OCI-LY7 (cell line): ENCODE data around the gene ZNF827. TPM values are rescaled to one million over a fixed set of nuclear protein-coding genes. Genes with fewer than 3 reads are reported as not detected.

Experiments
- BruUV-seq: library from RNA; stranded (reverse); fragments of 400-500 nt; replicated peaks from 2 replicates; lab custom pipeline; 2021; lab: Mats Ljungman, UMichigan
- CTCF ChIA-PET: fragments of 300-600 bp; sonication (Branson Sonifier 250); formaldehyde crosslinking; loops from one replicate; lab custom pipeline; 2022; ENCODE audit warnings: antibody characterized with exemption; ENCODE audit not compliant: unreplicated experiment; lab: Charles Lee
- POLR2A ChIA-PET: fragments of 300-600 bp; sonication (Branson Sonifier 250); formaldehyde crosslinking; loops from one replicate; lab custom pipeline; 2022; ENCODE audit warnings: antibody characterized with exemption; lab: Charles Lee
- DNase-seq: peaks from one replicate; pipeline ENCODE4 v3.0.0-alpha.2; 2015; ENCODE audit warnings: low spot score
- H2AFZ ChIP-seq: fragments of 200-600 bp; sonication (generic), shearing (Covaris generic); 2 replicates; pipeline ENCODE4 v1.6.1; 2014; ENCODE audit warnings: mild to moderate bottlenecking, antibody characterized with exemption, low read length, moderate library complexity
- H3K27ac ChIP-seq: fragments of 200-600 bp; sonication (generic); 2 replicates; pipeline ENCODE4 v1.5.1; 2014; ENCODE audit warnings: mixed run types, low read depth, mild to moderate bottlenecking, moderate library complexity, low read length, inconsistent platforms; ENCODE audit not compliant: poor library complexity, severe bottlenecking
- H3K36me3 ChIP-seq: fragments of 200-600 bp; sonication (generic); 2 replicates; pipeline ENCODE4 v1.6.1; 2014; ENCODE audit warnings: mild to moderate bottlenecking, antibody characterized with exemption, low read length, moderate library complexity, mixed read lengths; ENCODE audit not compliant: insufficient read depth
- H3K4me1 ChIP-seq: fragments of 200-600 bp; sonication (generic); 2 replicates; pipeline ENCODE4 v1.5.1; 2014; ENCODE audit warnings: mild to moderate bottlenecking, low read length; ENCODE audit not compliant: insufficient read depth, poor library complexity, severe bottlenecking
- H3K4me2 ChIP-seq: fragments of 200-600 bp; sonication (generic); 2 replicates; pipeline ENCODE4 v1.6.1; 2014; ENCODE audit warnings: mild to moderate bottlenecking, low read length
- H3K4me3 ChIP-seq: fragments of 200-600 bp; sonication (generic); 2 replicates; pipeline ENCODE4 v1.5.1; 2014; ENCODE audit warnings: mild to moderate bottlenecking, low read depth, low read length; ENCODE audit not compliant: poor library complexity, severe bottlenecking
- H3K79me2 ChIP-seq: fragments of 200-600 bp; sonication (generic); 2 replicates; pipeline ENCODE4 v1.6.1; 2016; ENCODE audit warnings: low read depth, mild to moderate bottlenecking, low read length, moderate library complexity, mixed read lengths; ENCODE audit not compliant: insufficient read depth
- H3K9me2 ChIP-seq: fragments of 200-600 bp; sonication (generic); 2 replicates; pipeline ENCODE4 v1.6.1; 2016; ENCODE audit warnings: mild to moderate bottlenecking, low read length, mixed read lengths; ENCODE audit not compliant: insufficient read depth
- H3K9me3 ChIP-seq: fragments of 200-600 bp; sonication (generic); 2 replicates; pipeline ENCODE4 v1.6.1; 2014; ENCODE audit warnings: mild to moderate bottlenecking, mixed run types, low read length, mixed read lengths
- H4K20me1 ChIP-seq: fragments of 200-600 bp; sonication (generic); 2 replicates; pipeline ENCODE4 v1.6.1; 2014; ENCODE audit warnings: mild to moderate bottlenecking, antibody characterized with exemption, low read length, moderate library complexity, mixed read lengths; ENCODE audit not compliant: insufficient read depth
- EZH2phosphoT487 ChIP-seq: fragments of 200-600 bp; sonication (generic); IDR thresholded peaks from 2 replicates; pipeline ENCODE4 v1.6.1; 2018; ENCODE audit warnings: low read depth, borderline replicate concordance, mild to moderate bottlenecking, mixed run types, antibody characterized with exemption, low read length, moderate library complexity, mixed read lengths
- intact Hi-C: fragments of 100-400 bp; cut with micrococcal nuclease; formaldehyde crosslinking; loops from one replicate; pipeline ENCODE4 v1.10.0; 2022; ENCODE audit not compliant: unreplicated experiment
- total RNA-seq, 2 experiments: library from RNA; depleted of rRNA in 1 of 2; stranded (reverse); fragments of >200 nt in 1 of 2; shearing (Covaris generic) in 1 of 2; gene quantifications; 2 replicates each; pipeline ENCODE4 v1.2.3, GENCODE V29; 2014 to 2022
- TF ChIP-seq, protein P1 (sequence below): fragments of 200-600 bp; sonication (generic); conservative IDR thresholded peaks from 2 replicates; pipeline ENCODE4 v1.5.1; 2014; ENCODE audit warnings: mild to moderate bottlenecking, antibody characterized with exemption, low read length, moderate library complexity, mixed read lengths

ZNF827 gene
- total RNA-seq, 2 experiments from 2014 or later, result 15.1 to 42.9 TPM

DNA sequence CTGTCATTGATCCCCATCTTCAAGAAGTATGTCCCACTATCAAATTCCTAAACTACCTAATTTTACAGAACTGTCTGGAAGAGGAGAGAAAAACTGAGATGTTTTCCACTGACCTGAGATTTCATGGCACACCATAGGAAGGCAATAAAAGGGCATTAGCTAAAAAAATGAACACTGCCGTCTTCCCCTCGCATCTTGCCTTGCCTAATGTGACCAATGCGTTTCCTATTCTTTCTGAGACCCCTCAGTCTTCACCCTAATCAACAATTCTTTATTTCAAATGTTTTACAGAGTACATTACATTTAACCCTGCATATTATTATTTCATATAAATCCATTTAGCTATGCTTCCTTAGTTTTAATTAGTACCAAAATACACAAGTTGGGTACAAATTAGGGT, 43.6 kb downstream of the ZNF827 start:
- no peak for DNase-seq
- Histone ChIP-seq H3K9me3 (no peaks in the 10 kb centered on the region), H3K4me1 (peaks cover 24% of the 10 kb centered on the region), H3K27ac (no peak overlapping the region), H2AFZ (no peak overlapping the region), H4K20me1 (peaks cover 32% of the 10 kb centered on the region; the same call in 1 of the 2 replicates), H3K4me3 (no peak overlapping the region), H3K36me3 (peaks cover 76% of the 10 kb centered on the region), H3K4me2 (no peak overlapping the region; the same call in 1 of the 2 replicates), H3K9me2 (no peaks in the 10 kb centered on the region), H3K79me2 (peaks cover 80% of the 10 kb centered on the region)
- POLR2A ChIA-PET, result interaction anchor here (0.7 to 3.4 kb wide), 5 partner anchors 9 to 264 kb away, joined by 3 to 14 read pairs (median 4); no protein-coding TSS in a partner anchor
- CTCF ChIA-PET, result no interaction called here
- intact Hi-C loops, result no loop called here
- TF ChIP-seq EZH2phosphoT487, result no peak
- no TSS peak for BruUV-seq

DNA sequence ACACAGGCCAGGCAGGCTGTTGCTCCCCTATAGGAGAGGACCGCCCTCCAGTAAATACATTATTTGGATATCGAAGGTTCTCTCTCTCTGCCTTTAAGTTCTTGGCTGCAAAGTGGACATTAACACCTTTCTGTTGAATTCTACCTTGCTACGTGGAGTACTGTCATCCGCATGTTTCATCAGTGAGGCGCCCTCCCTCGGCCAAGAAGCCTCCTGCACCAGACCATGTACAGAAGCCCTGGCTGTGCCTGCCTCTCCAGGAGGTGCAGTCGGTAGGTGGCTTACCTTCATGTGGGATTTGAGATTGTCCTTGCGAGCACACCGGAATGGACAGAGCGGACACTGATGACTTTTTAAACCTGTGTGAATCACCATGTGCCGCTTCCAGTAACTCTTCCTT, 46.7 kb downstream of the ZNF827 start:
- Histone ChIP-seq H4K20me1 (peaks cover 35% of the 10 kb centered on the region; the same call in 1 of the 2 replicates), H3K4me2 (no peak overlapping the region), H3K9me2 (no peaks in the 10 kb centered on the region), H3K79me2 (peaks cover 49% of the 10 kb centered on the region; the same call in 1 of the 2 replicates), H3K4me3 (no peak overlapping the region), H3K9me3 (no peaks in the 10 kb centered on the region), H3K36me3 (peaks cover 74% of the 10 kb centered on the region), H3K4me1 (peaks cover 41% of the 10 kb centered on the region), H3K27ac (no peak overlapping the region), H2AFZ (no peak overlapping the region)
- intact Hi-C loops, result no loop called here
- no TSS peak for BruUV-seq
- CTCF ChIA-PET, result no interaction called here
- no peak for DNase-seq
- POLR2A ChIA-PET, result interaction anchor here (0.5 to 1.1 kb wide), 2 partner anchors 25 to 890 kb away, joined by 3 read pairs; no protein-coding TSS in a partner anchor
- TF ChIP-seq EZH2phosphoT487, result no peak
- TF ChIP-seq, protein P1, sequence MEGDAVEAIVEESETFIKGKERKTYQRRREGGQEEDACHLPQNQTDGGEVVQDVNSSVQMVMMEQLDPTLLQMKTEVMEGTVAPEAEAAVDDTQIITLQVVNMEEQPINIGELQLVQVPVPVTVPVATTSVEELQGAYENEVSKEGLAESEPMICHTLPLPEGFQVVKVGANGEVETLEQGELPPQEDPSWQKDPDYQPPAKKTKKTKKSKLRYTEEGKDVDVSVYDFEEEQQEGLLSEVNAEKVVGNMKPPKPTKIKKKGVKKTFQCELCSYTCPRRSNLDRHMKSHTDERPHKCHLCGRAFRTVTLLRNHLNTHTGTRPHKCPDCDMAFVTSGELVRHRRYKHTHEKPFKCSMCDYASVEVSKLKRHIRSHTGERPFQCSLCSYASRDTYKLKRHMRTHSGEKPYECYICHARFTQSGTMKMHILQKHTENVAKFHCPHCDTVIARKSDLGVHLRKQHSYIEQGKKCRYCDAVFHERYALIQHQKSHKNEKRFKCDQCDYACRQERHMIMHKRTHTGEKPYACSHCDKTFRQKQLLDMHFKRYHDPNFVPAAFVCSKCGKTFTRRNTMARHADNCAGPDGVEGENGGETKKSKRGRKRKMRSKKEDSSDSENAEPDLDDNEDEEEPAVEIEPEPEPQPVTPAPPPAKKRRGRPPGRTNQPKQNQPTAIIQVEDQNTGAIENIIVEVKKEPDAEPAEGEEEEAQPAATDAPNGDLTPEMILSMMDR, result no peak

DNA sequence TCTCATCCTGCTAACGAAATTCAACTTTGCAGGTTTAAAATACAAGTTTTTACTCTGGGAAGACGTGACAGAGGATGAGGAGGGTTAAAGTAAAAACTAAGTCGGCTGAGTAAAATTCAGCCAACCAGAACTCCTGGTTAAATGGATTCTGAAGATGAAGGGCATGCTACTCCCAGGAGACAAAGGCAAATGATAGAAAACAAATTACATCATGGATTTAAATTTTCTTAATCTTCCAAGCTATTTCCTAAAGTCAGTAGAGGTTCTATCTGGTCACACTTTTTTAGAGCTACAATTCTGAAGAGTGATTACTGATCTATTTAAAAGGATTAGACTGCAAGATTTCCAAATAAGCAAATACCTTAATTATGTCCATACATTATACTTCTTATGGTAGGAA, 47.9 kb downstream of the ZNF827 start:
- H3K4me1 ChIP-seq, result peaks cover 40% of the 10 kb centered on the region

More for the DNA sequence above, 47.9 kb downstream of the ZNF827 start:
- no peak for DNase-seq
- Histone ChIP-seq H3K36me3 (peaks cover 74% of the 10 kb centered on the region), H3K79me2 (peaks cover 37% of the 10 kb centered on the region; the same call in 1 of the 2 replicates), H2AFZ (no peak overlapping the region), H3K27ac (no peak overlapping the region), H3K4me2 (no peak overlapping the region), H4K20me1 (peaks cover 28% of the 10 kb centered on the region; the same call in 1 of the 2 replicates), H3K9me3 (no peaks in the 10 kb centered on the region), H3K4me3 (no peak overlapping the region), H3K9me2 (no peaks in the 10 kb centered on the region)
- BruUV-seq, result no TSS peak
- TF ChIP-seq EZH2phosphoT487, result no peak
- TF ChIP-seq, protein P1, result no peak
- POLR2A ChIA-PET, result interaction anchor here (1.1 to 1.6 kb wide), 3 partner anchors 16 to 24 kb away, joined by 3 to 10 read pairs (median 3); no protein-coding TSS in a partner anchor
- CTCF ChIA-PET, result no interaction called here
- intact Hi-C loops, result no loop called here
